ENCODE results near the gene SECISBP2. TPM values are rescaled to one million over a fixed set of nuclear protein-coding genes. Genes with fewer than 3 reads are reported as not detected.

Gene SECISBP2
- total and polyA plus RNA-seq, 7 donors: 21.0 to 41.8 (median 35.0) TPM

GRCh38 chr9:89376286-89376685 lies 58.0 kb downstream of the SECISBP2 start:
- TF ChIP-seq CTCF (IDR thresholded peaks at IDR 0.05): no peak
- no peak for TF ChIP-seq EP300 (IDR thresholded peaks at IDR 0.05)
- TF ChIP-seq POLR2AphosphoS5 (IDR thresholded peaks at IDR 0.05): no peak
- no peak for TF ChIP-seq POLR2A (IDR thresholded peaks at IDR 0.05)
- no peak for DNase-seq
- Histone ChIP-seq H3K27ac (no peak overlapping the region), H3K4me1 (peaks cover 0 to 9% (median 0%) of the 10 kb centered on the region in 4 donors), H3K4me3 (no peak overlapping the region), H3K9me3 (no peaks in the 10 kb centered on the region), H3K36me3 (peaks cover 0 to 11% (median 0%) of the 10 kb centered on the region in 4 donors), H3K27me3 (no peaks in the 10 kb centered on the region)
- intact Hi-C loops (cut with DNase I): no loop called here
- 90% methylated on average over 4 of the region's 4 CpGs for WGBS, 2 donors

GRCh38 chr9:89376741-89377351 lies 58.5 kb downstream of the SECISBP2 start:
- no peak for DNase-seq
- 85 to 88% methylated on average over 17 of the region's 17 CpGs for WGBS, 2 donors
- TF ChIP-seq POLR2A (IDR thresholded peaks at IDR 0.05) (no peak), CTCF (IDR thresholded peaks at IDR 0.05) (no peak), EP300 (IDR thresholded peaks at IDR 0.05) (no peak), POLR2AphosphoS5 (IDR thresholded peaks at IDR 0.05) (no peak)
- Histone ChIP-seq H3K27me3 (no peaks in the 10 kb centered on the region), H3K27ac (no peak overlapping the region), H3K4me3 (no peak overlapping the region), H3K36me3 (peaks cover 0 to 11% (median 0%) of the 10 kb centered on the region in 4 donors), H3K4me1 (peaks cover 0 to 9% (median 0%) of the 10 kb centered on the region in 4 donors), H3K9me3 (no peaks in the 10 kb centered on the region)
- intact Hi-C loops (cut with DNase I): no loop called here

GRCh38 chr9:89377411-89377810 lies 59.1 kb downstream of the SECISBP2 start:
- no peaks in the 10 kb centered on the region for H3K9me3 ChIP-seq
- TF ChIP-seq POLR2A (IDR thresholded peaks at IDR 0.05): no peak
- no peak for TF ChIP-seq CTCF (IDR thresholded peaks at IDR 0.05)
- no peak for TF ChIP-seq EP300 (IDR thresholded peaks at IDR 0.05)
- no peak for TF ChIP-seq POLR2AphosphoS5 (IDR thresholded peaks at IDR 0.05)
- H3K4me3 ChIP-seq: no peak overlapping the region
- intact Hi-C loops (cut with DNase I): no loop called here
- H3K36me3 ChIP-seq: peaks cover 0 to 12% (median 0%) of the 10 kb centered on the region in 4 donors
- no peak for DNase-seq
- WGBS, 2 donors: 88 to 92% methylated on average over 12 of the region's 12 CpGs
- H3K27ac ChIP-seq: no peak overlapping the region
- H3K4me1 ChIP-seq: peaks cover 0 to 9% (median 0%) of the 10 kb centered on the region in 4 donors
- H3K27me3 ChIP-seq: no peaks in the 10 kb centered on the region

GRCh38 chr9:89378541-89378940 lies 60.2 kb downstream of the SECISBP2 start:
- no peak for DNase-seq
- Histone ChIP-seq H3K9me3 (no peaks in the 10 kb centered on the region), H3K4me3 (no peak overlapping the region), H3K4me1 (peaks cover 0 to 9% (median 0%) of the 10 kb centered on the region in 4 donors), H3K27ac (no peak overlapping the region), H3K36me3 (peaks cover 0 to 18% (median 0%) of the 10 kb centered on the region in 4 donors), H3K27me3 (no peaks in the 10 kb centered on the region)
- intact Hi-C loops (cut with DNase I): no loop called here
- no peak for TF ChIP-seq POLR2A (IDR thresholded peaks at IDR 0.05)
- TF ChIP-seq CTCF (IDR thresholded peaks at IDR 0.05): no peak
- TF ChIP-seq EP300 (IDR thresholded peaks at IDR 0.05): no peak
- TF ChIP-seq POLR2AphosphoS5 (IDR thresholded peaks at IDR 0.05): no peak
- WGBS, 2 donors: 94 to 95% methylated on average over 21 of the region's 21 CpGs

- no peak for DNase-seq
- intact Hi-C loops (cut with DNase I): no loop called here
- TF ChIP-seq CTCF (IDR thresholded peaks at IDR 0.05) (no peak), POLR2A (IDR thresholded peaks at IDR 0.05) (no peak), EP300 (IDR thresholded peaks at IDR 0.05) (no peak), POLR2AphosphoS5 (IDR thresholded peaks at IDR 0.05) (no peak)
- Histone ChIP-seq H3K36me3 (peaks cover 0 to 18% (median 0%) of the 10 kb centered on the region in 4 donors), H3K27me3 (no peaks in the 10 kb centered on the region), H3K9me3 (no peaks in the 10 kb centered on the region), H3K27ac (no peak overlapping the region), H3K4me1 (peaks cover 0 to 9% (median 0%) of the 10 kb centered on the region in 4 donors), H3K4me3 (no peak overlapping the region)
- WGBS, 2 donors: 96% methylated on average over 14 of the region's 14 CpGs
Measured at GRCh38 chr9:89379031-89379430, 60.7 kb downstream of the SECISBP2 start.
